ENCODE data around the gene NUDT22.

- TF ChIP-seq RAD21 (IDR thresholded peaks at IDR 0.05; ENCODE audit: low read length) = no peak
- no peak for TF ChIP-seq POLR2A (IDR thresholded peaks at IDR 0.05; ENCODE audit: low read depth, low read length)
- TF ChIP-seq CTCF (conservative IDR thresholded peaks at IDR 0.05; ENCODE audit: low read depth, low read length) = no peak
- no peak for TF ChIP-seq ELK1 (IDR thresholded peaks at IDR 0.05; ENCODE audit: borderline replicate concordance, low read depth, low read length)
- TF ChIP-seq BHLHE40 (IDR thresholded peaks at IDR 0.05; ENCODE audit: low read depth, low read length) = no peak
- TF ChIP-seq RCOR1 (IDR thresholded peaks at IDR 0.05; ENCODE audit: insufficient replicate concordance, low read length) = no peak
- TF ChIP-seq SMC3 (IDR thresholded peaks at IDR 0.05; ENCODE audit: low read depth, low read length) = no peak
- TF ChIP-seq MAFK (IDR thresholded peaks at IDR 0.05; ENCODE audit: low read depth, low read length) = no peak
These were observed 27.4 kb downstream of the NUDT22 start for GRCh38 chr11:64253481-64253880.

Measured in IMR-90 (cell line).